ENCODE measurements around the gene ARMC9. TPM values are rescaled to one million over a fixed set of nuclear protein-coding genes. Genes with fewer than 3 reads are reported as not detected.

ARMC9 gene
- total RNA-seq, 1 donor from 2014 or later: 8.4 TPM

- no peaks in the 10 kb centered on the region for H3K36me3 ChIP-seq (ENCODE audit: control insufficient read depth, insufficient read depth, low read length)
- no peak overlapping the region for H3K4me3 ChIP-seq (ENCODE audit: low read depth, low read length)
- FAIRE-seq (no peak), DNase-seq (ENCODE audit: low read depth) (no peak)
- H3K27me3 ChIP-seq (ENCODE audit: control insufficient read depth, insufficient read depth, low read length): no peaks in the 10 kb centered on the region
- TF ChIP-seq CTCF (IDR thresholded peaks at IDR 0.05; ENCODE audit: insufficient read depth, low read length, severe bottlenecking): no peak
These were observed 135.9 kb downstream of the ARMC9 start for GRCh38 chr2:231334179-231334930.

GRCh38 chr2:231334981-231335380 lies 136.6 kb downstream of the ARMC9 start:
- H3K4me3 ChIP-seq (ENCODE audit: low read depth, low read length): no peak overlapping the region
- no peak for FAIRE-seq
- TF ChIP-seq CTCF (IDR thresholded peaks at IDR 0.05; ENCODE audit: insufficient read depth, low read length, severe bottlenecking): no peak
- no peaks in the 10 kb centered on the region for H3K36me3 ChIP-seq (ENCODE audit: control insufficient read depth, insufficient read depth, low read length)
- DNase-seq (ENCODE audit: low read depth): no peak
- H3K27me3 ChIP-seq (ENCODE audit: control insufficient read depth, insufficient read depth, low read length): no peaks in the 10 kb centered on the region

GRCh38 chr2:231335591-231335990 lies 137.2 kb downstream of the ARMC9 start:
- DNase-seq (ENCODE audit: low read depth): no peak
- TF ChIP-seq CTCF (IDR thresholded peaks at IDR 0.05; ENCODE audit: insufficient read depth, low read length, severe bottlenecking): no peak

GRCh38 chr2:231336236-231336635 lies 137.8 kb downstream of the ARMC9 start:
- Histone ChIP-seq H3K27me3 (ENCODE audit: control insufficient read depth, insufficient read depth, low read length) (no peaks in the 10 kb centered on the region), H3K4me3 (ENCODE audit: low read depth, low read length) (no peak overlapping the region), H3K36me3 (ENCODE audit: control insufficient read depth, insufficient read depth, low read length) (no peaks in the 10 kb centered on the region)
- TF ChIP-seq CTCF (IDR thresholded peaks at IDR 0.05; ENCODE audit: insufficient read depth, low read length, severe bottlenecking): no peak
- DNase-seq (ENCODE audit: low read depth): no peak
- no peak for FAIRE-seq

More at GRCh38 chr2:231335591-231335990, 137.2 kb downstream of the ARMC9 start:
- Histone ChIP-seq H3K27me3 (ENCODE audit: control insufficient read depth, insufficient read depth, low read length) (no peaks in the 10 kb centered on the region), H3K36me3 (ENCODE audit: control insufficient read depth, insufficient read depth, low read length) (no peaks in the 10 kb centered on the region), H3K4me3 (ENCODE audit: low read depth, low read length) (no peak overlapping the region)
- FAIRE-seq: no peak

GRCh38 chr2:231336700-231337099 lies 138.3 kb downstream of the ARMC9 start:
- no peaks in the 10 kb centered on the region for H3K27me3 ChIP-seq (ENCODE audit: control insufficient read depth, insufficient read depth, low read length)
- DNase-seq (ENCODE audit: low read depth): no peak
- H3K36me3 ChIP-seq (ENCODE audit: control insufficient read depth, insufficient read depth, low read length): no peaks in the 10 kb centered on the region
- TF ChIP-seq CTCF (IDR thresholded peaks at IDR 0.05; ENCODE audit: insufficient read depth, low read length, severe bottlenecking): no peak
- FAIRE-seq: no peak
- no peak overlapping the region for H3K4me3 ChIP-seq (ENCODE audit: low read depth, low read length)
